ENCODE results near the gene ZNF625. TPM values are rescaled to one million over a fixed set of nuclear protein-coding genes. Genes with fewer than 3 reads are reported as not detected.
"Not testable (repeated sequence)": the region's sequence is repeated elsewhere in the genome, so short reads cannot be mapped to it uniquely, and the experiment has no call there.

ZNF625 gene
- total RNA-seq, 2 experiments from 2014 or later = 2.8 to 3.5 TPM

GRCh38 chr19:12140545-12141404 lies 15.8 kb downstream of the ZNF625 start:
- ChIA-PET POLR2A (interaction anchor here (0.6 to 1.2 kb wide), 5 partner anchors 22 to 1607 kb away, joined by 3 to 6 read pairs (median 5); partner anchors contain the start of genes ZNF136 and ZNF563), CTCF (interaction anchor here (0.7 to 5.9 kb wide), 16 partner anchors 15 to 344 kb away, joined by 3 to 84 read pairs (median 6); partner anchors contain the start of genes ZNF136, ZNF625 and ZNF878)

- ChIA-PET POLR2A (interaction anchor here (0.6 to 1.2 kb wide), 5 partner anchors 23 to 1607 kb away, joined by 3 to 6 read pairs (median 5); partner anchors contain the start of genes ZNF136 and ZNF563), CTCF (interaction anchor here (1.1 to 5.9 kb wide), 13 partner anchors 17 to 343 kb away, joined by 3 to 84 read pairs (median 11); partner anchors contain the start of genes ZNF136, ZNF625 and ZNF878)
Measured at GRCh38 chr19:12139885-12140544, 16.5 kb downstream of the ZNF625 start, which contains the start of gene ZNF20. ZNF20 (minus strand) TSS chr19:12140350; CDS start chr19:12140182, 168 bp downstream.

- ChIA-PET POLR2A (no interaction called here), CTCF (interaction anchor here (5.5 to 5.9 kb wide), 2 partner anchors 48 to 79 kb away, joined by 38 to 84 read pairs; no protein-coding TSS in a partner anchor)
Measured at GRCh38 chr19:12139269-12139668, 17.3 kb downstream of the ZNF625 start.

- POLR2A ChIA-PET = interaction anchor here (0.6 kb wide), 1 partner anchor 264 kb away, joined by 7 read pairs; no protein-coding TSS in a partner anchor
Measured at GRCh38 chr19:12137221-12137940, 19.2 kb downstream of the ZNF625 start.

GRCh38 chr19:12133069-12133468 lies 23.5 kb downstream of the ZNF625 start:
- CTCF ChIA-PET = no interaction called here
- POLR2A ChIA-PET = no interaction called here

More at GRCh38 chr19:12137221-12137940, 19.2 kb downstream of the ZNF625 start:
- CTCF ChIA-PET = interaction anchor here (0.7 to 5.9 kb wide), 8 partner anchors 10 to 340 kb away, joined by 3 to 84 read pairs (median 4); partner anchors contain the start of gene ZNF491

GRCh38 chr19:12126707-12127106 lies 29.8 kb downstream of the ZNF625 start:
- ChIA-PET POLR2A (no interaction called here), CTCF (interaction anchor here (0.6 to 1.5 kb wide), 5 partner anchors 11 to 67 kb away, joined by 3 to 5 read pairs (median 3); no protein-coding TSS in a partner anchor)

GRCh38 chr19:12117201-12117970 lies 39.1 kb downstream of the ZNF625 start:
- POLR2A ChIA-PET = no interaction called here
- CTCF ChIA-PET = interaction anchor here (0.6 kb wide), 1 partner anchor 196 kb away, joined by 3 read pairs; no protein-coding TSS in a partner anchor

- ChIA-PET POLR2A (no interaction called here), CTCF (interaction anchor here (1.4 kb wide), 1 partner anchor 22 kb away, joined by 3 read pairs; no protein-coding TSS in a partner anchor)
Measured at GRCh38 chr19:12113121-12113520, 43.4 kb downstream of the ZNF625 start.

GRCh38 chr19:12112701-12113100 lies 43.8 kb downstream of the ZNF625 start:
- POLR2A ChIA-PET = no interaction called here
- CTCF ChIA-PET = interaction anchor here (1.4 kb wide), 1 partner anchor 22 kb away, joined by 3 read pairs; no protein-coding TSS in a partner anchor

- ChIA-PET POLR2A (no interaction called here), CTCF (interaction anchor here (1.6 kb wide), 1 partner anchor 21 kb away, joined by 8 read pairs; no protein-coding TSS in a partner anchor)
Measured at GRCh38 chr19:12111943-12112637, 44.4 kb downstream of the ZNF625 start.

- ChIA-PET POLR2A (no interaction called here), CTCF (interaction anchor here (1.6 kb wide), 1 partner anchor 20 kb away, joined by 8 read pairs; no protein-coding TSS in a partner anchor)
Measured at GRCh38 chr19:12111176-12111575, 45.4 kb downstream of the ZNF625 start.

GRCh38 chr19:12103909-12104308 lies 52.6 kb downstream of the ZNF625 start:
- CTCF ChIA-PET, POLR2A ChIA-PET: not testable (repeated sequence)

GRCh38 chr19:12098040-12098439 lies 58.5 kb downstream of the ZNF625 start:
- POLR2A ChIA-PET = no interaction called here

GRCh38 chr19:12095111-12095790 lies 61.3 kb downstream of the ZNF625 start:
- ChIA-PET POLR2A (no interaction called here), CTCF (interaction anchor here (0.5 kb wide), 1 partner anchor 44 kb away, joined by 4 read pairs; no protein-coding TSS in a partner anchor)

More at GRCh38 chr19:12098040-12098439, 58.5 kb downstream of the ZNF625 start:
- CTCF ChIA-PET = no interaction called here

Data from activated CD8-positive, alpha-beta memory T cell treated with anti-CD3 and anti-CD28 coated beads for 36 hours (primary cell).